ENCODE data around the gene CELF4.

The CELF4 gene

DNA sequence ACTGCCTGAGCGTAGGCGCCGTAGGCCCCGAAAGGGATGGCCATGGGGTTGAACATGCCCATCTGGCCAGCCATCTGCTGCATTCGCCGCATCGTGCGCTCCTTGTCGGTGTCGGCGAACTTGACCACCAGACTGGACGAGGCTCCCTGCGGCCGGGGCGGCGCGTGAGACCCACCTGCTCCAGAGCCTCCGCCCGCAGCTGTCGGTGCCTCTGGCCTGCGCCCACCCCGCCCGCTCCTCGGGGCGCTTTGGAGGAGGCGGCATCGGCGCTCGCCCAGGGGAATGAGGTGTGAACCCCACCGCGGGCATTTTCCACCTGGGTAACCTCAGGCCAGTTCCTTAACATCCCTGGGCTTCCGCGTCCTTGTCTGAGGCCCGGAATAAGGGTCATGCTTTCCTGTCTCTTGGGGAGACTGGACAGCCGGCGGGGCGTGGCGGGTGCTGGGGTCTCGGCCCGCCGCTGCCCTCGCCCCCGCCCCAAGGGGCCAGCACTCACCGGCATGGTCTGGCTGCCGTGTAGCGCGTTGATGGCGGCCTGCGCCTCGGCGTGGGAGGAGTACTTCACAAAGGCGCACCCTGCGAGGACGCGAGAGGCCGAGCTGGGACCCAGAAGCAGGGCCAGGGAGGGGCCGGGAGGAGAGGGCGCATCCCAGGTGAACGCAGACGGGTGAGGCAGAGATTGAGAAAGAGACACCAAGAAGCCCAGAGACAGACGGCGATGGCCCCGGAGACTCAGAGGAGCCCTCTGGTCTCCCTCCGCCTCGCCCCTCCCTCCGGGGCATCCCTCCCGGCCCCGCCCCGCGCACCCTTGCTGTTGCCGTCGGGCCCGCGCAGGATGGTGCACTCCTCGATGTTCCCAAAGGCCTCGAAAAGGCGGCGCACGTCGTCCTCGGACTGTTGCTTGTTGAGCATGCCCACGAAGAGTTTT lies 291.0 kb downstream of the CELF4 start:
- in situ Hi-C loops (cut with HindIII; ENCODE audit: low sequenced_read_pairs), result no loop called here

DNA sequence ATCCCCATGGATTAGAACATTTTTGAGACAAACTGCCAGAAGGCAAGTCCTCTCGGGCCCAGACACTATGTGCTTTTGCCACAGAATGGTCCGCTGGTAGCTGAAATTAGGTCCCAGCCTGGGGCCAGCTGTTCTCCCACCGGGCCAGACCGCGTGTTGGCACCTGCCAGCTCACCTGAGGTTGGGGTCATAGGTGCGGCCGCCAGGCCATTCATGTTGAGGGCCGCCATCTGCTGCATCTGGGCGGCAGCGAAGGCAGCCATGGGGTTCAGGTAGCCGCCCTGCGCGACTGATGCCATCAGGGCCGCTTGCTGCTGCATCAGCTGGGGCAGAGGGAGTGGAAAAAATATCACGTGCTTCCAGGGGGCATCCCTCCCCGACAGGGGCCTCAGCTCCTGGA lies 292.8 kb downstream of the CELF4 start:
- in situ Hi-C loops (cut with HindIII; ENCODE audit: low sequenced_read_pairs), result no loop called here

DNA sequence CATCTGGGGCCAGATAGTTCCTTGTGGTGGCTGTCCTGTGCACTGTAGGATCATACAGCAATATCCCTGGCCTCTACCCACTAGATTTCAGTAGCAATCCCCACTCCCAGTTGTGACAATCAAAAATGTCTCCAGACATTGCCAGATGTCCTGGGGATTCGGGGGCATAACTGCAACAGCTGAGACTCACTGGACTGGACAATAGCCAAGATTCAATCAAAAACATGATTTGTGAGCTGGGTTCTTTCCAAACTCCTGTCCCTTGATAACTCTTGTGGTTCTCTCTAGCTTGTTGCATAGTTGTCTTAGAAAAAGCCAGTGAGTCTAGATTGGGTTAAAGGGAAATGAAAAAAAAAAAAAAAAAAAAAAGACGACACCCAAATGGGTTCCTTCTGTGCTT lies 293.4 kb downstream of the CELF4 start:
- in situ Hi-C loops (cut with HindIII; ENCODE audit: low sequenced_read_pairs), result no loop called here

DNA sequence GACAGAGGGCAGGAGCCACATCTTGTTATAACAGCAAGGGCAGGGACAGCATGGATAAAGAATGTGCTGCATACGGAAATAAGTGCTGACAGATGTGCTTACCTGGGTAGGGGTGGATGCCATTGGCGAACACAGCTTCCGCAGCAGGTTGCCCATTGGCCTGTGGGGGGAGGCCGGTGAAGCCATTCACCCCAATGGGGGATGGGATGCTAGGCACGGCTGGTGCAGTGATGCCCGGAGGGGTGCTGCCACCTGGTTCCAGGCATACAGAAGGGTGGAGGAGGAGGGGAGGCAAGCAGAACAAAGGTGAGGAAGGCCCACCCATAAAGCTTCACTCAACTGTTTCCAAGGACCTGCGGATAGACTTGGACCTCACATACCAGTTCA lies 294.9 kb downstream of the CELF4 start:
- in situ Hi-C loops (cut with HindIII; ENCODE audit: low sequenced_read_pairs), result no loop called here

DNA sequence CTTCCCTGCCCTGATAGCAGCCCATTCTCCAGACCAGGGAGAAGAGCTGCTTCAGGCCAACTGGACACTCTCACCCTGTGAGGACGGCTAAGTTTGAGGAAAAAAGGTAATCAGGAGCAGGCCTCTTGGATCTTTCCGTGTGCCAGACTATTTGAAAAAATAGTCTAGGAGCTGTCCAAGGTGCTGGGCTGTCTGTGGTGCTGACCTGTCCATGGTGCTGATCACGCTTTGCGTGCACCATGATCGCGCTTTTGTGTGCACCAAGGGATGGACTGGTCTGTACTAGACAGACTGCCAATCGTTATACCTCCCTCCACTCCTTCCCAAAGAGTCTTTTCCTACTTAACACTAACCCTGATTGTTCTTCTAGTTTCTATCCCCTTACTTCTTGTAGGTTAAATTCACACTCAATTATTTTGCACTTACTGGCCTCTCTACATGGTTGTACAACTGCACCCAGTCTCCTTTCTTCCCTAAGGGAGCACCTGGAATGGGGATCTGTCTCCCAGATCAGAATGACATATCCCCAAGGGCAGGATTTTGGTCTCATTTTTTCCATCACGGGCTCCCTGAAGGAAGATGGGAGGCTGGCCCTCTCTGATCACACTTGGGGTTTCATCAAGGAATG lies 295.4 kb downstream of the CELF4 start:
- in situ Hi-C loops (cut with HindIII; ENCODE audit: low sequenced_read_pairs), result no loop called here

DNA sequence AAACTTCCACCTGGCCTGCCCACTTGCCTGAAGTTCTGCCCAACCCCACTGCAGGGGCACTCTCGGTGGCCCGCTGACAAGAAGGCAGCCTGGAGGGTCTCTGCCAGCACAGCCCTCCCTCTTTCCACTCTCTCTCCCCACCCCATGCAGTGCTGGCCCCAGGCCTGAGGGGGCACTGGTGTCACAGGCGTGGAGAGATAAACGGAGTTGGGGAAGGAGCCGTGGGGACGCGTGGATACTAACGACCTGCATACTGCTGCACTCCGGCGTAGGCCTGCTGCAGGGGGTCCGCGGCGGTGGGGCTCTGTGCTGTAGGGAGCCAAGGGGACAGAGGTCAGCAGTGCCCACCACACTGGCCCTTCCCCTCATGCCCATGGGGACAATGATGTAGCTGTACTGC lies 299.3 kb downstream of the CELF4 start:
- in situ Hi-C loops (cut with HindIII; ENCODE audit: low sequenced_read_pairs), result no loop called here

DNA sequence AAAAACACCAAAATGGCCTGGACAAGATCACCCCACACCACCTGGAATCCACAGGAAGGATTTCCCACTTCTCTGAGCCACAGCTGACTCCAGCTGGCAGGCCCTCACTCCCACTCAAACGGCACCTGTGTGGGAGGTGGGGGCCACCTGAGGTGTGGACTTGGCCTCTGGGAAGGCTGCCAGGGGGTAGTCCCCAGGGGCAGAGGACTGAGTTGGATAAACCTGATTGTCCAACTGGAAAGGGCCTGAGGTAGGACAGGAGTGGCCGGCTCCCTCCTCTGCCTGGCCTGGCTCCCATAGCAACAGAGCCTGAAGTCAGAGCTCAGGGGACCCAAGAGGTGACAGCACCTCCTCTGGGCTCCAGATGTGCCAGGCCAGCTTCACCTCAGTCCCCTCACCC lies 300.2 kb downstream of the CELF4 start:
- in situ Hi-C loops (cut with HindIII; ENCODE audit: low sequenced_read_pairs), result no loop called here

DNA sequence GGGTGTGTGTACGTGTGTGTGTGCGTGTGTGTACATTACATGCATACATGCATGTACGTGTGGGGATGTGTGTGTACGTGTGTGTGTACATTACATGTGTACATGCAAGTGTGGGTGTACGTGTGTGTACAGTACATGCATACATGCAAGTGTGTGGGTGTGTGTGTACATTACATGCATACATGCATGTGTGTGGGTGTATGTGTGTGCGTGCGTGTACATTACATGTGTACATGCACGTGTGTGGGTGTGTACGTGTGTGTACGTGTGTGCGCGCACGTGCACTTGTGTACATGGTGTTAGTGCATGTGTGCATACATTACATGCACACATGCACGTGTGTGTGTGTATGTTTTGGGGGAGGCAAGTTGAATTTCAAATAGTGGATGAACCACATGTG lies 300.6 kb downstream of the CELF4 start:
- in situ Hi-C loops (cut with HindIII; ENCODE audit: low sequenced_read_pairs), result no loop called here

DNA sequence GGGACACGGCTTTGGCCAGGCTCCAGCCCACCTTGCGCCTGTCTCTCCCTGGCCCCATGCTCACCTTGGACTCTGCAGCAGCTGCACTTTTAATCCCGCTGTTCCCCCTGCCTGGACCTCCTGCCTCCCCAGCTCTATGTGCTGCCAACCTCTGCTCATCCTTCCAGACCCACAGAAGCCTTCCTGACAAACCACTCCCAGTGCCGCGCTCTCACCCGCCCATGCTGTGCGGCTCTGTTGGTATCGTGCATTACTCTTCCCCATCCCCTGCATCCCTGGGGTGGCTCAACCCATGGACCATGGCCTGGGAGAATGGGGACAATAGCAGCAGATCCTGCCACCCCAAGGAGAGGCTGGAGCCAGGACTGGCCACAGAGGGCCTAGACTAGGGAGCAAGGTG lies 303.6 kb downstream of the CELF4 start:
- in situ Hi-C loops (cut with HindIII; ENCODE audit: low sequenced_read_pairs), result no loop called here

DNA sequence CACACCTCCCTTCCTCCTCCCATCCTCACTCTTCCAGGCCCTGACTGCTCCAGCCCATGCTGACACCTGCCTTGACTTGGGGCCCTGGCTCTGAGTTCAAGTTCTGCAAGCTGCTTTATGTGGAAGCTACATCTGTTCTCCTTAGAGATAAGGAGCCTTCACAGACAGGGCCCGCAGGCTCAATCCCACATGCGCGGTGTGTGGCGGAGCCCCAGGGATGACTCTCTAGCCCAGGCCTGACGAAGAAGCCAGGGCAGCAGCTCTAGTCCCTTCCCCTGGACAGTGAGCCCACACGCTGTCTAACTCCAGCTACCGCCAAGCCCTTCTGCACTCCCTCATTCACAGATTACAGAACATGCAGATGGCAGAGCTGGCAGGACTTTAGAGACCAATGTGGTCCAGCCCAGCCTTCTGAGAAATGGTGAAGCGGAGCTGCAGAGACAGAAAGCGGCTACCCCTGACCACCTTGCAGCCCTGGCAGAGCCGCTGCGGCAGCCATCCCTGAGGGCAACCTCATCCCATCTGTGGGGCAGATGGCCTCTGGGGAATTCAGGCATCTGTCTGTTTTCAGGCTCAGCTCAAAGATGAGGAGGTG lies 304.3 kb downstream of the CELF4 start:
- in situ Hi-C loops (cut with HindIII; ENCODE audit: low sequenced_read_pairs), result no loop called here

DNA sequence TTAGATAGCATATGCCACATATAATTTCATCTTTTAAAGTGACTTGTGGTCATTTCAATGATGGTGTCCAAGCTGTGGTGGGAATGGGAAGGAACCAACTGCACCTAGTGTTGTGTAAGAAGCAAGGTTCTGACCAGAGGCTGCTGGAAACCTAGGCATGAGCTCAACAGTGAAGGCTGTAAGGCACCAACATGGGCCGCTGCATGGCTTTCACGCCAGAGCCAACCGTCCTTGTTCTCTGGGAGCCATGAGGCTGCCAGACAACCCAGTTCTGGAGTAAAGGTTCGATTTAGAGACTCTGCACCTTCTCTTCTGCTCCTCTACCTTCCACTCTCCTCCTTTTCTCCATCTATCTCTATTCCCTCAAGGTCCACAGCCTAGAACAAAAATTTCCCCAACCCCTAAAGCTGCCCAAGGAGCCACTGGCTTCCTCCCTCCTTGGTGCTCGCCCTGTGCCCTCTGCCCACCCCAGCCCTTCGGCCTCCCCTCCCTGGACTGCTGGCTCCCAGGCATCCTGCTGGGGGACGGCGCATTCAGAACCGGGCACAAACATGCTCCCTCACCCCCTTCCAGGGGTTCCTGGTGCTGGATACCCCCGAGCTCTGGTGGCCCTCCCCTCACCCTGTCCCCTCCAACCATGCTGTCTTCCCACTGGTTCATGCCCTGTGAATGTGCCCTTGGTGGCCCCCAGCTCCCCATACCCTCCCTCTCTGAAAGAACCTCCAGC lies 305.1 kb downstream of the CELF4 start:
- in situ Hi-C loops (cut with HindIII; ENCODE audit: low sequenced_read_pairs), result no loop called here

DNA sequence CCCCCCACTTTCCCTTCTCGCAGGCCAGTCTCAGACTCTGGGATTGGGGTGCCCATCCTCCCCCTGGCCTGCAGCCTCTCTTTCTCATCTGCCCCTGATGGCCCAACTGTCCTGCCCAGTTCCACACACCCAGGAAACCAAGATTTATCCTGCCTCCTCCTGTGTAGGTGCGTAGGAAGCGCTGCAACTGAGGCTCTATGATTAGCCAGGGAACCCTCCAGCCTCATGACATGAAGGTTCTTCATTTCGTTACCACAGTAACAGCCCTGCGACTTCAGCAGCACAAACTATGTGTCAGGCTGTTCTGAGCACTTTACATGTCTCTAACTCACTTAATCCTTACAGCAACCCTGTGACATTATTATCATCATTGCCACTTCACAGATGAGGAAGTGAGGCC lies 305.9 kb downstream of the CELF4 start:
- in situ Hi-C loops (cut with HindIII; ENCODE audit: low sequenced_read_pairs), result no loop called here

DNA sequence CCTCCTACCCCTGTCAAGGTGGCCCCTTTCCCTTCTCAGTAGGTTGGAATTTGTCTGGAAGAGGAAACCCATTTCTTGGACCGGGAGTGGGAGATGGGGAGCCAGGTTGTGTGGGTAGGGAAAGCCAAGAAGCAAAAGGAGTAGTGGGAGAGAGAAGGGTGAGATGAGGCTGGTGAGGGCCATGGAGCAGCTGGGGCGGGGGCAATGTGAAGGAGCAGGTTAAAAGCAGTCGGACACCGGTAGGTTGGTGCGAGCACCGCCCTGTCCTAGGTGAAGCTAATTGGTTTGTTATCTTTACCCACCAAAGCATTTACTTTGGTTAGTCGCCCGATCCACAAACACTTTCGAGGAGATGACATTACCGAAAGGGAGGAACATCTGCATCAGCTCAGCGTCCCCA lies 306.8 kb downstream of the CELF4 start:
- in situ Hi-C loops (cut with HindIII; ENCODE audit: low sequenced_read_pairs), result no loop called here

DNA sequence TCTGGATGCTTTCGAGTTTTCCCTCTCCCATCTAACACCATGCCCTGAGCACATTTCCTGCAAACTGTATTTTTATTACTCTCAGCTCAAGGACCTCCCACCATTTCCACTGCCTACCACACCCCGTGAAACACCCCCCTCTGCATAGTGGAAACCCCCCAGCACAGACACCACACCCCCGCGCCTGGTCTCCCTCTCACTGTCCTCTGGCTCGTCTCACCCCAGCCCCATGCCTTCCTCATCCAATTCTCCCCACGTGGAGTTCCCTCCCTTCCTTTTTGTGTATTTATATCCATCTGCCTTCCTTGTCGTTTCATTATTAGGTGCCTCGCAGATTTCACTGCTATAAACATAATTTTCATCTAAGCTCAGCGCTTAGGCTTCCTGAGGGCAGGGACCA lies 307.5 kb downstream of the CELF4 start:
- in situ Hi-C loops (cut with HindIII; ENCODE audit: low sequenced_read_pairs), result no loop called here

DNA sequence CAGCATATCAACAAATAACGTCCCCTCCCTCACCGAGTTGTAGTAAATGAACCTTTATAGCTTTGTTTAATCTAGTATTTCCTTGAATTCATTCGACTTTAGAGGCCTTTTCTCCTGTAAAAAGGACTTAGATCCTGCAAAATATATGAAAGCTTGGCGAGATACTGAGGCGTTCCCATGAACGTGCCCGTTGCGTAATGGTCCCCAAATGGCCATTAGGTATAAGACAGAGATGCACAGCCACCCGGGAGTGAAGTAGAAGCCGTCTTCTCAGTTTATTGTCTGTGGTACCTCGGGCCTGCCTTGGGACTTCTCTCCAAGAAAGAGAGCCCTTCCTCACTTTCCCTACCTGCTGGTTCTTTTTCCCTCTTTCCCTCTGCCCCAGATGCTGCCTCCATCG lies 310.6 kb downstream of the CELF4 start:
- in situ Hi-C loops (cut with HindIII; ENCODE audit: low sequenced_read_pairs), result no loop called here

DNA sequence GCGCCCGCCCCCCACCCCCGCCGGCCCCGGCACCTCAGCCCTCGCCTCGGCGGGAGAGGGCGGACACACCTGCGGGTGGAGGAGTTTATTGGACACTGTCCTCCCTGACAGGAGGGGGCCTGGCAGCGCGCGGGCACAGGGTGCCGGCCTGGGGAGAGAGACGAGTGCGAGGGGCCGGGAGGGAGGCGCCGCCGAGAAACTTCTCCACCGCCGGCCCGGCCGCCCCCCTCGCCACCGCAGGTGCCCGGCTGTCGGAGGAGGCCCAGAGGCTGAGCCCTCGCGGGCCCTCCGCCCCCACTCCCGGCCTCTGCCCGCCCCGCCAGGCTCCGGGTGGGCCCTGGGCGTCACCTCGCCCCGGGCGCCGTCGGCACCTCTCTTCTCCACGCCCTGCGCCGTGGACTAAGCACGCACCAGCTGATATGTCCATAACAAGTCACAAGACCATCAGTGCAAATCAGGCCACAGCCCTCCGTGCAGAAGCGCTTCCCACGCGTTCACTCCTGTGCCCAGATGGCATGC lies 311.3 kb downstream of the CELF4 start:
- in situ Hi-C loops (cut with HindIII; ENCODE audit: low sequenced_read_pairs), result no loop called here

DNA sequence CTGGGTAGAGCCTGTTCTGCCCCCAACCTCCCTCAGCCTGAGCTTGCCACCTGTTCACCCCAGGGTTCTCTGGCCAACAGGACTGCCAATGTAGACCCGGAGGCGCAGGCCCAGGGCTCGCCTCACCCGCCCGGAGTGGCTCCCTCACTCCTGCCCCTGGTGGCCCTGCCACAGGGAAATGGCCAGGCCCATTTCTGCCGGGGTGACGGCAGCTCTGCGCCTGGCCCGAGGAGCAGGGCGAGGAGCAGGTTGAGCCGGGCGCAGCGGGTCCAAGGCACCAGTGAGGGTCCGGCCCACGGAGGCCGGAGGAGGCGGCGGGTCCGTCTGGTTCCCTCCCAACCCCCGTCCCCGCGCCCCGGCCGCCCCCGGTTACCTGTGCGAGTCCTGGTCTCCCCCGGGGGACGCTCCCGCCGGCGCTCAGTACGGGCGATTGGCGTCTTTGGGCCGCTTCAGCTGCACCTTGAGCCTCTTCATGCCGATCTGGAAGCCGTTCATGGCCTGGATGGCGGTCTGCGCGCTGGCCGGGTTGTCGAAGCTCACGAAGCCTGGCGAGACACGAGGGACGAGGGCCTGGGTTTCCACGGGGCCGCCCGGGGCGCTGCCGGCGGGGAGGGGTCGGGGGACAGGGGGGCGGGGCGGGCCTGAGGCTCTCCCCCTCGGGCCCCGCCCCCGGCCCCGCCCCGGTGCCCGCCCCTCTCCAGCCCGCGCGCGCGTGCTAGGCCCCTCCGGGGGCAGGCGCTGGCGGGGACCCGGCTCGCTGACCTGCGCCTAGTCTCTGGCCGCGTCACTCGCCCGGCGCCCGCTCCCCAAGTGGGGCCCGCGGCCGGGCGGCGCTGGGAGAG lies 312.0 kb downstream of the CELF4 start:
- in situ Hi-C loops (cut with HindIII; ENCODE audit: low sequenced_read_pairs), result no loop called here

DNA sequence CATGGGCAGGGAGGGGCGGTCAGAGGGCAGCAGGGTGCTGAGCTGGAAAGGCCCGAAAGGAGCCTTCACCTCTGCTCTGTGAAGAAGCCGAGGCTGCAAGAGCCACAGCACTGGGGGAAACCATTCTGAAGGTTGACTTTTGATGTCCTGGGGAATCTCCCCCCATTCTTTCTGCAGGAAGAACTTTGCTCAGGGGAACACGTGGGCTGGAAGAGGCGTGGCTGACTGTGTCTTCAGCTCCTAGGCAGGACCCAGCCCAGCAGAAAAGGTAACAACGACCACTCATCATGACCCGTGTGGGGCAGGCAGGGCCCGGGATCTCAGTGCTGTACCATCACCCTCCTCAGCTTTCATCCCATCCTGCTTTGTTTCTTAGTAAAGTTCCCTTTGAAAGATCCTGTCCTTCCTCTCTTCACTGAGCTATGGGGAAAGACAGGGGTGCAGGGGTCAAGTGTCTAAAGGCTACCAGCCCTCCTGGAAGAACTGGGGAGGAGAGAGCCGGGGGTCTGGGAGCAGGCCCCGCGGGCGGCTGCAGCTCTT lies 312.7 kb downstream of the CELF4 start:
- in situ Hi-C loops (cut with HindIII; ENCODE audit: low sequenced_read_pairs), result no loop called here

DNA sequence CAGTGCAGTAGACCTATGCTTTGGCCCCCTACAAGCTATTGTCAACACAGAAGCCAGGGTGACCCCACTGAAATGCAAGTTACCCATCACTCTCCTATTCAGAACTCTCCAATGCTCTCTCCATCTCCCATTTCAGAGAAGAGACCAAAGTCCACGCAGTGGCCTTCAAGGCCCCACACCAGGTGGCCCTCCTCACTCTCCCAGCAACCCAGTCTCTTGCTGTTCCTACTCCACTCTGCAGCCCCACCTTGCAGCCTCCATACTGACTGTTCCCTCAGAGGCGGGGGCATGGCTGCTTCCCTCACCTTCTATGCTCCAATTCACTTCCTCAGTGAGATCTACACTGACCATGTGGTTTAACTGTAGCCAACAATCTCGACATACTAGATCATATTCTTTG lies 313.3 kb downstream of the CELF4 start:
- in situ Hi-C loops (cut with HindIII; ENCODE audit: low sequenced_read_pairs), result no loop called here

DNA sequence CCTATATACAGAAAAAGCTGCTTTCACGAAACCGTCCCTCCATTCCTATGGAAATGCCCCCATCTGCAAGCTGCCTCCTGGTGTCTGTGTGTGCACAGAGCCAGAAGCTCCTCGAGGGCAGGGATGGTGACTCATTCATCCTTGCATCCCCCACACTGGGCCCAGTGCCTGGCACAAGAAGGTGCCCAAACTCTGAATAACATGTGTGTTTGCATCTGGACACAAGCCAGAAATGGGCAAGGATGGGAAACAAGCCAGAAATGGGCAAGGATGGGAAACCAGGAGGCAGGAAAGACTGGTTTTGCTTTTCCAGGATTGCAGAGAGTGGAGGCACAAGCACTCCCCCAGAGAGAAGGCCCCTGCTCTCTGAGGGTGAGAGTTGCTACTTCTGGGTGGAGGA lies 313.9 kb downstream of the CELF4 start:
- in situ Hi-C loops (cut with HindIII; ENCODE audit: low sequenced_read_pairs), result no loop called here
